Peyer's patch (tissue), 4 donors: ENCODE results near the gene SLC12A8.

Source experiments
- CTCF ChIP-seq, 6 experiments: fragments of 450-650 bp in 4 of 6; fragments of 200-600 bp in 2 of 6; sonication (generic) in 1 of 6; IDR thresholded peaks; one replicate each; pipeline ENCODE4 v1.5.1; 2017 to 2019; ENCODE audit warnings: antibody characterized with exemption in 6 of 6, mild to moderate bottlenecking in 3 of 6, moderate library complexity in 1 of 6
- POLR2A ChIP-seq, 2 donors: fragments of 450-650 bp; IDR thresholded peaks; one replicate each; pipeline ENCODE4 v1.5.1; 2017; ENCODE audit warnings: antibody characterized with exemption in 2 of 2, mild to moderate bottlenecking in 2 of 2, moderate library complexity in 2 of 2

DNA sequence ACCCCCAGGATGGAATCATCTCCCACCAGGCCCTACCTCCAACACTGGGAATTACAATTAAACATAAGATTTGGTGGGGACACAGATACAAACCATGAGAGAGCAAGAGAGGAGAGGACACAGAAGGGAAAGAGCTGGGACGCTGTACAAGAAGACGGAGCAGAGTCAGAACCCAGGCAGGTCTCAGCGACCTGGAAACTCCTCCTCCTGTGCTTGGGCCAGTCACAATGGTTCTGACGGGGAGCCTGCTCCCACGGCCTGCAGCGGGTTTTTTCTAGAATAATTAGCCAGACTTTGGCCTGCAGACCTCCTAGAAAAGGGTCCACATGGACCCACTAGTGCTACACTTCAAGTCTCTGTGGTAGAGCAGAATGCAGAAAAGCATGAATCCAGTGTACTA is 5.6 kb downstream of the SLC12A8 start:
- TF ChIP-seq POLR2A (IDR thresholded peaks at IDR 0.05) (no peak), CTCF (IDR thresholded peaks at IDR 0.05) (no peak)
